HepG2 (cell line): ENCODE results near the gene GP1BA. TPM values are rescaled to one million over a fixed set of nuclear protein-coding genes. Genes with fewer than 3 reads are reported as not detected.

Source experiments
- ASH2L ChIP-seq: fragments of 300-600, 200-600 bp; sonication (generic); IDR thresholded peaks from 2 replicates; pipeline ENCODE4 v1.7.0; 2017; ENCODE audit warnings: low read depth, mild to moderate bottlenecking, moderate library complexity, mixed read lengths, low read length; ENCODE audit not compliant: insufficient read length
- ATF6 ChIP-seq: sonication (generic); formaldehyde crosslinking; conservative IDR thresholded peaks from 2 replicates; pipeline ENCODE4 v1.4.0; 2020; ENCODE audit warnings: missing genetic modification reagents
- CBX5 ChIP-seq: sonication (generic); formaldehyde crosslinking; IDR thresholded peaks from 2 replicates; pipeline ENCODE4 v1.4.0; 2020; ENCODE audit warnings: missing genetic modification reagents, borderline replicate concordance
- HDAC2 ChIP-seq: sonication (generic); formaldehyde crosslinking; IDR thresholded peaks from 2 replicates; pipeline ENCODE4 v1.4.0; 2020; ENCODE audit warnings: missing genetic modification reagents
- ISL2 ChIP-seq: sonication (generic); formaldehyde crosslinking; IDR thresholded peaks from 2 replicates; pipeline ENCODE4 v1.5.0; 2020; ENCODE audit warnings: missing genetic modification reagents
- MEF2D ChIP-seq: sonication (generic); formaldehyde crosslinking; IDR thresholded peaks from 2 replicates; pipeline ENCODE4 v1.5.1; 2020; ENCODE audit warnings: mild to moderate bottlenecking, missing genetic modification reagents
- MXI1 ChIP-seq: IDR thresholded peaks from 3 replicates; pipeline ENCODE4 v1.6.1; 2012; ENCODE audit warnings: low read depth, low read length, inconsistent platforms, borderline replicate concordance
- POLR2A ChIP-seq, 2 experiments: IDR thresholded peaks; 2 replicates each; pipeline ENCODE4 v1.6.1; 2011; ENCODE audit warnings: low read depth in 2 of 2, low read length in 2 of 2, mild to moderate bottlenecking in 1 of 2, moderate library complexity in 1 of 2; ENCODE audit not compliant: insufficient read depth in 1 of 2
- SMC3 ChIP-seq: IDR thresholded peaks from 2 replicates; pipeline ENCODE4 v1.6.1; 2011; ENCODE audit warnings: low read length, improper control_type of control experiment
- SPEN ChIP-seq: sonication (generic); formaldehyde crosslinking; IDR thresholded peaks from 2 replicates; pipeline ENCODE4 v1.5.1; 2020; ENCODE audit warnings: low read depth, mild to moderate bottlenecking, missing genetic modification reagents
- THAP11 ChIP-seq: IDR thresholded peaks from 2 replicates; pipeline ENCODE4 v1.6.1; 2016; ENCODE audit warnings: missing biosample characterization, missing genetic modification reagents
- ZBTB10 ChIP-seq: sonication (generic); formaldehyde crosslinking; IDR thresholded peaks from 2 replicates; pipeline ENCODE4 v1.4.0; 2020; ENCODE audit warnings: missing genetic modification reagents, borderline replicate concordance
- ZEB1 ChIP-seq: IDR thresholded peaks from 2 replicates; pipeline ENCODE4 v1.6.1; 2012; ENCODE audit warnings: mild to moderate bottlenecking, low read depth, inconsistent platforms; ENCODE audit not compliant: insufficient replicate concordance
- ZNF263 ChIP-seq: sonication (generic); formaldehyde crosslinking; IDR thresholded peaks from 2 replicates; pipeline ENCODE4 v1.4.0; 2020; ENCODE audit warnings: missing genetic modification reagents
- ZNF563 ChIP-seq: sonication (generic); formaldehyde crosslinking; IDR thresholded peaks from 2 replicates; pipeline ENCODE4 v1.8.0; 2022; ENCODE audit warnings: mild to moderate bottlenecking, moderate library complexity, missing genetic modification reagents
- ZNF616 ChIP-seq: sonication (generic); formaldehyde crosslinking; IDR thresholded peaks from 2 replicates; pipeline ENCODE4 v1.5.0; 2020; ENCODE audit warnings: low read depth, mild to moderate bottlenecking, missing genetic modification reagents
- ZNF619 ChIP-seq: sonication (generic); formaldehyde crosslinking; IDR thresholded peaks from 2 replicates; pipeline ENCODE4 v1.4.0; 2020; ENCODE audit warnings: mild to moderate bottlenecking, missing genetic modification reagents
- ZNF790 ChIP-seq: sonication (generic); formaldehyde crosslinking; IDR thresholded peaks from 2 replicates; pipeline ENCODE4 v1.8.0; 2022; ENCODE audit warnings: missing genetic modification reagents, mild to moderate bottlenecking, borderline replicate concordance
- polyA plus RNA-seq, 8 experiments: library from polyadenylated mRNA; depleted of rRNA in 3 of 8; stranded (reverse) in 7 of 8; unstranded in 1 of 8; fragments of >200 nt; fragmentation: Illumina TruSeq in 4 of 8; extraction: Trizol in 4 of 8; gene quantifications; 2 replicates each; pipeline versions ENCODE4 v1.2.1 to v1.2.3, GENCODE V29; 2011 to 2016; ENCODE audit warnings: low read depth in 4 of 8, missing spikeins in 1 of 8, mixed read lengths in 1 of 8; ENCODE audit not compliant: insufficient read depth in 1 of 8
- total RNA-seq, 5 experiments: library from RNA; depleted of rRNA; stranded (reverse); fragments of >200 nt; fragmentation: Illumina TruSeq; extraction: Trizol; gene quantifications; 2 replicates each; pipeline ENCODE4 v1.2.3, GENCODE V29; 2016; ENCODE audit warnings: low read depth in 1 of 5
- TF ChIP-seq, protein P1 (sequence below): sonication (generic); formaldehyde crosslinking; IDR thresholded peaks from 2 replicates; pipeline ENCODE4 v1.4.0; 2020; ENCODE audit warnings: missing genetic modification reagents, borderline replicate concordance
- TF ChIP-seq, protein P2 (sequence below): sonication (generic); formaldehyde crosslinking; IDR thresholded peaks from 2 replicates; pipeline ENCODE4 v1.8.0; 2022; ENCODE audit warnings: mild to moderate bottlenecking, missing genetic modification reagents
- TF ChIP-seq, protein P3 (sequence below): sonication (generic); formaldehyde crosslinking; IDR thresholded peaks from 2 replicates; pipeline ENCODE4 v1.8.0; 2022; ENCODE audit warnings: mild to moderate bottlenecking, missing genetic modification reagents, moderate library complexity

The GP1BA gene
- total and polyA plus RNA-seq, 2 of the 13 experiments (the other 11 are each of a cell fraction or from before 2014, with no cell fraction given), result not detected

DNA sequence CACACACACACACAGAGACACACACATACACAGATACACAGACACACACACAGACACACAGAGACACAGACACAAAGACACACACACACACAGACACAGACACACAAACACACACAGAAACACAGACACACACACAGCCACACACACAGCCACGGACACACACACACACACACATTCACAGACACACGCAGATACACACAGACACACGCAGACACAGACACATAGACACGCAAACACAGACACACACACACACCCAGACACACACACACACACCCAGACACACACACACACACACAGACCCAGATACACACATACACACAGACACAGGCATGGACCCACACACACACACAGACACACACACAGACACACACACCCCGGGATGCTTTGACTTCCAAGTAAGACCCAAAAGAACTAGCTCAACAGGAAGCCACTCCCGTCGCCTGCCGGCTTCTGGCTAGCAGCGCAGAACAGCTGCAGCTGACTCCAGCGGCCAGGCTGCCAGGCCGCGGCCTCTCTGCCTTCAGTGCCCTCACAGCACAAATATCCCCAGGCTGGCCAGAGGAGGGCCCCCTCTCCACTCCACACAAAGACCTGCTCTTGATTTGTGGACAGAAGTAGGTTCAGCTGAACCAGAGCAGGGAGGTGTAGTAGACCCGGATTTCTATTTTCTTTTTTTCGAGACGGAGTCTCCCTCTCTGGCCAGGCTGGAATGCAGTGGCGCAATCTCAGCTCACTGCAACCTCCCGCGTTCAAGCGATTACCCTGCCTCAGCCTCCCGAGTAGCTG lies 23.2 kb upstream of the GP1BA start (continued):
- 0 out of 2 replicates have a peak, but pooled peaks have one; percentile 15 for TF ChIP-seq MEF2D (CRISPR knock-in tag)
- TF ChIP-seq ZNF263 (CRISPR knock-in tag), result no peak
- peak; percentile 56; the same call in 1 of the 2 replicates for TF ChIP-seq THAP11 (CRISPR knock-in tag)
- TF ChIP-seq, protein P1, sequence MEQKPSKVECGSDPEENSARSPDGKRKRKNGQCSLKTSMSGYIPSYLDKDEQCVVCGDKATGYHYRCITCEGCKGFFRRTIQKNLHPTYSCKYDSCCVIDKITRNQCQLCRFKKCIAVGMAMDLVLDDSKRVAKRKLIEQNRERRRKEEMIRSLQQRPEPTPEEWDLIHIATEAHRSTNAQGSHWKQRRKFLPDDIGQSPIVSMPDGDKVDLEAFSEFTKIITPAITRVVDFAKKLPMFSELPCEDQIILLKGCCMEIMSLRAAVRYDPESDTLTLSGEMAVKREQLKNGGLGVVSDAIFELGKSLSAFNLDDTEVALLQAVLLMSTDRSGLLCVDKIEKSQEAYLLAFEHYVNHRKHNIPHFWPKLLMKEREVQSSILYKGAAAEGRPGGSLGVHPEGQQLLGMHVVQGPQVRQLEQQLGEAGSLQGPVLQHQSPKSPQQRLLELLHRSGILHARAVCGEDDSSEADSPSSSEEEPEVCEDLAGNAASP (CRISPR knock-in tag), result 0 out of 2 replicates have a peak, but pooled peaks have one; percentile 24
- no peak for TF ChIP-seq CBX5 (CRISPR knock-in tag)
- TF ChIP-seq, protein P2, sequence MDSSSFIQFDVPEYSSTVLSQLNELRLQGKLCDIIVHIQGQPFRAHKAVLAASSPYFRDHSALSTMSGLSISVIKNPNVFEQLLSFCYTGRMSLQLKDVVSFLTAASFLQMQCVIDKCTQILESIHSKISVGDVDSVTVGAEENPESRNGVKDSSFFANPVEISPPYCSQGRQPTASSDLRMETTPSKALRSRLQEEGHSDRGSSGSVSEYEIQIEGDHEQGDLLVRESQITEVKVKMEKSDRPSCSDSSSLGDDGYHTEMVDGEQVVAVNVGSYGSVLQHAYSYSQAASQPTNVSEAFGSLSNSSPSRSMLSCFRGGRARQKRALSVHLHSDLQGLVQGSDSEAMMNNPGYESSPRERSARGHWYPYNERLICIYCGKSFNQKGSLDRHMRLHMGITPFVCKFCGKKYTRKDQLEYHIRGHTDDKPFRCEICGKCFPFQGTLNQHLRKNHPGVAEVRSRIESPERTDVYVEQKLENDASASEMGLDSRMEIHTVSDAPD (CRISPR knock-in tag), result peak; percentile 70; the same call in 1 of the 2 replicates
- peak; percentile 14 for TF ChIP-seq ASH2L
- TF ChIP-seq SPEN (CRISPR knock-in tag), result peak; percentile 35; the same call in 1 of the 2 replicates
- no peak for TF ChIP-seq ATF6 (CRISPR knock-in tag)
- TF ChIP-seq ZBTB10 (CRISPR knock-in tag), result no peak
- TF ChIP-seq, protein P3, sequence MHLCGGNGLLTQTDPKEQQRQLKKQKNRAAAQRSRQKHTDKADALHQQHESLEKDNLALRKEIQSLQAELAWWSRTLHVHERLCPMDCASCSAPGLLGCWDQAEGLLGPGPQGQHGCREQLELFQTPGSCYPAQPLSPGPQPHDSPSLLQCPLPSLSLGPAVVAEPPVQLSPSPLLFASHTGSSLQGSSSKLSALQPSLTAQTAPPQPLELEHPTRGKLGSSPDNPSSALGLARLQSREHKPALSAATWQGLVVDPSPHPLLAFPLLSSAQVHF (CRISPR knock-in tag), result 0 out of 2 replicates have a peak, but pooled peaks have one; percentile 40
- 0 out of 2 replicates have a peak, but pooled peaks have one; percentile 23 for TF ChIP-seq HDAC2 (CRISPR knock-in tag)
- peak; percentile 49 for TF ChIP-seq ZNF563 (CRISPR knock-in tag)
- TF ChIP-seq MXI1, result peak; percentile 24; the same call in 1 of the 3 replicates
- peak; percentile 27; the same call in 1 of the 2 replicates for TF ChIP-seq ISL2 (CRISPR knock-in tag)
- peak; percentile 86 for TF ChIP-seq SMC3
- 0 out of 2 replicates have a peak, but pooled peaks have one; percentile 25 for TF ChIP-seq ZNF619 (CRISPR knock-in tag)
- TF ChIP-seq ZEB1, result no peak
- peak in 1 of 2 experiments; percentile 43; a peak in 1 of 4 replicates for TF ChIP-seq POLR2A (IDR thresholded peaks at IDR 0.05; ENCODE audit: insufficient read depth in 1 of 2, low read depth in 2 of 2, low read length in 2 of 2)
- TF ChIP-seq ZNF616 (CRISPR knock-in tag), result no peak
- no peak for TF ChIP-seq ZNF790 (CRISPR knock-in tag)
